OCI-LY3 (cell line): ENCODE data around the gene HORMAD2.
A peak's percentile ranks its signal among the peaks of the same experiment; 100 is the strongest.

Experiments used
- H2AFZ ChIP-seq: fragments of 200-600, 300-600 bp; shearing (Covaris generic); 2 replicates; pipeline ENCODE4 v1.6.0; 2014; ENCODE audit warnings: antibody characterized with exemption, low read depth, low read length
- H3K27ac ChIP-seq: fragments of 200-600, 300-600 bp; sonication (generic); 2 replicates; pipeline ENCODE4 v1.5.1; 2014; ENCODE audit warnings: mild to moderate bottlenecking, low read length, moderate library complexity, mixed read lengths
- H3K27me3 ChIP-seq: fragments of 200-600, 300-600 bp; sonication (generic); 2 replicates; pipeline ENCODE4 v1.6.1; 2014; ENCODE audit warnings: low read depth, low read length, mixed read lengths
- H3K36me3 ChIP-seq: fragments of 200-600, 300-600 bp; sonication (generic); replicated peaks from 2 replicates; pipeline ENCODE3; 2014; ENCODE audit warnings: low read depth, low read length, mixed read lengths
- H3K4me1 ChIP-seq: fragments of 300-600, 200-600 bp; sonication (generic); 2 replicates; pipeline ENCODE4 v1.6.1; 2014; ENCODE audit warnings: low read length, mixed read lengths
- H3K4me2 ChIP-seq: fragments of 200-600, 300-600 bp; sonication (generic); 2 replicates; pipeline ENCODE4 v1.6.1; 2014; ENCODE audit warnings: low read length, mixed read lengths
- H3K4me3 ChIP-seq: fragments of 300-600, 200-600 bp; sonication (generic); 2 replicates; pipeline ENCODE4 v1.5.1; 2014; ENCODE audit warnings: antibody characterized with exemption, mild to moderate bottlenecking, low read length, moderate library complexity
- H3K79me2 ChIP-seq: fragments of 300-600, 200-600 bp; shearing (Covaris generic); 2 replicates; pipeline ENCODE4 v1.6.1; 2014; ENCODE audit warnings: mild to moderate bottlenecking, low read length, mixed read lengths
- H3K9ac ChIP-seq: fragments of 300-600, 200-600 bp; shearing (Covaris generic); 2 replicates; pipeline ENCODE4 v1.6.0; 2014; ENCODE audit warnings: mild to moderate bottlenecking, low read length, moderate library complexity
- H3K9me3 ChIP-seq: fragments of 200-600, 300-600 bp; shearing (Covaris generic); 2 replicates; pipeline ENCODE4 v1.6.1; 2014; ENCODE audit warnings: low read length, mixed read lengths; ENCODE audit not compliant: insufficient read depth
- H4K20me1 ChIP-seq: fragments of 200-600, 300-600 bp; sonication (generic); 2 replicates; pipeline ENCODE4 v1.6.1; 2016; ENCODE audit warnings: low read length, mixed read lengths; ENCODE audit not compliant: insufficient read depth
- EZH2phosphoT487 ChIP-seq: fragments of 200-600 bp; shearing (Covaris generic); IDR thresholded peaks from 2 replicates; pipeline ENCODE4 v1.6.1; 2018; ENCODE audit warnings: antibody characterized with exemption, mixed run types, low read depth
- TF ChIP-seq, protein P1 (sequence below): fragments of 200-600, 300-600 bp; sonication (generic); IDR thresholded peaks from 2 replicates; pipeline ENCODE4 v1.5.1; 2014; ENCODE audit warnings: antibody characterized with exemption, low read length, low read depth

The HORMAD2 gene

DNA sequence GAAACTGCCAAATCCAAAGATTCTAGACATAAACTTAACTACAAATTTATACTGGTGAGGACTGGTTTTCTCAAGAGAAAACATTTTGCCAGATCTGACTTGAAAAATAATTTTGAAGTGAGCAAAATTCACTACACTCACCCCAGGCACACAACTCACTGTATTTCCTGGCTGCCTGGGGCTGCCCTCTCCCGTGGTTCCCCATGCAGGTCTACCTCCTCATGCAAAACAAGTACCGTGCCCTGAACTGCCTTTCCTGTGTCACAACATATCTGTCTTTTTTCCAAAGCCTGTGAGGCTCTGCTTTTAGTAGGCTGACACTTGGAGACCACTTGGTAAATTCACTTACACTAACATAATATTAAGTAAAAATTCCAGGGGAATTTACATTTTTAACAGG is 89.9 kb downstream of the HORMAD2 start:
- Histone ChIP-seq H3K4me3 (no peak overlapping the region), H3K27ac (no peak overlapping the region), H3K36me3 (no peaks in the 10 kb centered on the region), H3K4me2 (no peak overlapping the region), H4K20me1 (no peaks in the 10 kb centered on the region), H3K9me3 (no peaks in the 10 kb centered on the region), H3K9ac (no peak overlapping the region), H3K79me2 (no peaks in the 10 kb centered on the region), H3K4me1 (0 out of 2 replicates have a peak, but pooled peaks cover 4% of the 10 kb centered on the region), H3K27me3 (peaks cover 51% of the 10 kb centered on the region), H2AFZ (no peak overlapping the region)
- no peak for TF ChIP-seq EZH2phosphoT487
- TF ChIP-seq, protein P1, sequence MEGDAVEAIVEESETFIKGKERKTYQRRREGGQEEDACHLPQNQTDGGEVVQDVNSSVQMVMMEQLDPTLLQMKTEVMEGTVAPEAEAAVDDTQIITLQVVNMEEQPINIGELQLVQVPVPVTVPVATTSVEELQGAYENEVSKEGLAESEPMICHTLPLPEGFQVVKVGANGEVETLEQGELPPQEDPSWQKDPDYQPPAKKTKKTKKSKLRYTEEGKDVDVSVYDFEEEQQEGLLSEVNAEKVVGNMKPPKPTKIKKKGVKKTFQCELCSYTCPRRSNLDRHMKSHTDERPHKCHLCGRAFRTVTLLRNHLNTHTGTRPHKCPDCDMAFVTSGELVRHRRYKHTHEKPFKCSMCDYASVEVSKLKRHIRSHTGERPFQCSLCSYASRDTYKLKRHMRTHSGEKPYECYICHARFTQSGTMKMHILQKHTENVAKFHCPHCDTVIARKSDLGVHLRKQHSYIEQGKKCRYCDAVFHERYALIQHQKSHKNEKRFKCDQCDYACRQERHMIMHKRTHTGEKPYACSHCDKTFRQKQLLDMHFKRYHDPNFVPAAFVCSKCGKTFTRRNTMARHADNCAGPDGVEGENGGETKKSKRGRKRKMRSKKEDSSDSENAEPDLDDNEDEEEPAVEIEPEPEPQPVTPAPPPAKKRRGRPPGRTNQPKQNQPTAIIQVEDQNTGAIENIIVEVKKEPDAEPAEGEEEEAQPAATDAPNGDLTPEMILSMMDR, result no peak

DNA sequence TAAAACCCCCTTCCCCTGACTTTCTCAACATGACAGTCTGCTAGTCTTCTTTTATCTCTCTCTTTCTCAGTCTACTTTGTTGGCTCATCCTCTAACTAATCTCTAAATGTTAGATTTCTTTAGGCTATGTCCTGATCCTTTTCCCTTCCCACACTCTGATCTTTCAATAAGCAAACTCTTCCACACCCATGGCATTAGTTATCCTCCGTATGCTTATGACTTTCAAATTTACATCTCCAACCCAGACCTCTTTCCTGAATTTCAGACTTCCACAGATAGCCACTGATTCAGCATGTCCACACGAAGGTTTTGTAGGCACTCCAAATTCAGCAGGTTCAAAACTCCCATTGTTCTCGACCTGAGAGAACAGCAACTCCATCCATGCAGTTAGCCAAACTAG is 90.7 kb downstream of the HORMAD2 start:
- Histone ChIP-seq H3K9me3 (no peaks in the 10 kb centered on the region), H3K4me2 (no peak overlapping the region), H4K20me1 (no peaks in the 10 kb centered on the region), H3K79me2 (no peaks in the 10 kb centered on the region), H3K9ac (no peak overlapping the region), H3K36me3 (no peaks in the 10 kb centered on the region), H3K27ac (no peak overlapping the region), H3K4me3 (no peak overlapping the region), H3K27me3 (peaks cover 49% of the 10 kb centered on the region), H2AFZ (no peak overlapping the region), H3K4me1 (0 out of 2 replicates have a peak, but pooled peaks cover 4% of the 10 kb centered on the region)
- TF ChIP-seq, protein P1, result no peak
- TF ChIP-seq EZH2phosphoT487, result no peak

DNA sequence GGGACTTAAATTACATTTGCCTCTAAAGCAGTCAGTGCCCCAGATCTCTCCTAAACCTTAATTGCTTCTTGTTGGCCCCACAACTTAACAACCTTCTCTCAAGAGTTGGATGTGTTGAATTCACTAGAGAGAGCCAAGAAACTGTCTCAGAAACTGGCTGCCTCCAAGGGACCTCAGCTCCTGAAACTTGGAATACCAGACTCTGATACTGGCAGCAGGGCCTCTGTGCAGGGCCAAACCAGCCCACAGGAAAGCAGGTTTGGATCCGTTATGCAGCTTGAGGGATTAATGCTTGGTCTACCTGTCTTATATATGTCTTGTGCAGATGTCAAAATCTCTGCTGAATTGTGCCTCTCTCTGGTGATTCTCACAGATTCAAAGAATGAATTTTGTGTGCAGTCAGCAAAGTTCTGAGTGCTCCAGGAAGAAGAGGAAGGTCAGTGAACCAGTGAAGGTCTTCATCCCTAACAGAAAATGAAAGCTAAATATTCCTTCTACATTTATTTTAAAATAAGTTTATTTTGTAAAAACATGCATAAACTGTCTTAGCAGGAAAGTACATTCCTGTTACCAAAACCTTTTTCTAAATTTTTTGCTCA is 95.5 kb downstream of the HORMAD2 start:
- TF ChIP-seq EZH2phosphoT487, result no peak
- TF ChIP-seq, protein P1, result no peak
- Histone ChIP-seq H3K4me2 (no peak overlapping the region), H3K4me1 (no peaks in the 10 kb centered on the region), H3K79me2 (no peaks in the 10 kb centered on the region), H3K36me3 (no peaks in the 10 kb centered on the region), H2AFZ (0 out of 2 replicates have a peak overlapping the region, but pooled peaks have one; percentile 12), H4K20me1 (no peaks in the 10 kb centered on the region), H3K9me3 (no peaks in the 10 kb centered on the region), H3K4me3 (no peak overlapping the region), H3K27ac (no peak overlapping the region), H3K27me3 (peaks cover 15% of the 10 kb centered on the region; the same call in 1 of the 2 replicates), H3K9ac (no peak overlapping the region)

DNA sequence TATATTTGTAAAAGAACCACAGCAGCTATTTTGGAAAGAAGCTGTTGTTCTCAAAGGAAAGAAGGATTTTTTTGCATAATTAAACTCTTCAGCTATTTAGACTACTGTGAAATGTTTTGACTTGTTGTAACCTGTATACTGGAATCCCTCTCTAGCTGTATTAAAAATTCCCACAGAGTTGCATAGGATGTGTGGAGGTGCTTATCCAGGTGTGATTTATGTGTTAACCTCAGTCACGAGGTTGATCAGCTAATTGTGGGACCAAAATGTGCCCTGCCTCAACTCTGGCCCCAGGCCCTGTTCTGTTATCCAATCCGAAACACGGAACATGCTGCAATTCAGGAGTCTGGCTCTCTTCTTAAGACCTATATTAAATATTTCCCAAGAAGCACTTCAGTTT is 96.2 kb downstream of the HORMAD2 start:
- Histone ChIP-seq H3K27ac (no peak overlapping the region), H3K27me3 (peaks cover 15% of the 10 kb centered on the region; the same call in 1 of the 2 replicates), H3K4me3 (no peak overlapping the region), H3K4me2 (no peak overlapping the region), H3K79me2 (no peaks in the 10 kb centered on the region), H4K20me1 (no peaks in the 10 kb centered on the region), H3K4me1 (no peaks in the 10 kb centered on the region), H3K36me3 (no peaks in the 10 kb centered on the region), H3K9ac (no peak overlapping the region), H3K9me3 (no peaks in the 10 kb centered on the region), H2AFZ (no peak overlapping the region)
- TF ChIP-seq, protein P1, result no peak
- no peak for TF ChIP-seq EZH2phosphoT487
